Thyroid gland (tissue), 4 donors: ENCODE measurements around the gene FES. TPM values are rescaled to one million over a fixed set of nuclear protein-coding genes. Genes with fewer than 3 reads are reported as not detected.

Experiments
- DNase-seq, 2 donors: peaks; one replicate each; pipeline ENCODE4 v3.0.0-alpha.2; 2019
- H3K27ac ChIP-seq, 3 donors: fragments of 200-600 bp; sonication (generic); 1 replicate in 2 of 3; 2 replicates in 1 of 3; pipeline ENCODE4 v1.5.1; 2016 to 2019; ENCODE audit warnings: mild to moderate bottlenecking in 1 of 3, moderate library complexity in 1 of 3
- H3K27me3 ChIP-seq: fragments of 200-600 bp; sonication (generic); one replicate; pipeline ENCODE4 v1.5.1; 2019
- H3K36me3 ChIP-seq, 2 donors: fragments of 200-600 bp; sonication (generic); one replicate each; pipeline ENCODE4 v1.5.1; 2016 to 2019
- H3K4me1 ChIP-seq, 2 donors: fragments of 200-600 bp; sonication (generic); one replicate each; pipeline ENCODE4 v1.5.1; 2017 to 2019
- H3K4me3 ChIP-seq, 3 donors: fragments of 200-600 bp; sonication (generic); replicated peaks in 1 of 3; 1 replicate in 2 of 3; 2 replicates in 1 of 3; pipeline ENCODE4 v1.5.1; 2016; ENCODE audit warnings: mild to moderate bottlenecking in 1 of 3
- H3K9me3 ChIP-seq: fragments of 200-600 bp; sonication (generic); one replicate; pipeline ENCODE4 v1.5.1; 2017
- POLR2A ChIP-seq, 2 donors: fragments of 450-650 bp; IDR thresholded peaks; one replicate each; pipeline ENCODE4 v1.6.1; 2017; ENCODE audit warnings: antibody characterized with exemption in 2 of 2, mild to moderate bottlenecking in 2 of 2, moderate library complexity in 1 of 2
- WGBS, 2 donors: methylation state at CpG; one replicate each; pipeline ENCODE4 v1.1.5; 2017; 5-methylcytosine and 5-hydroxymethylcytosine counted together
- intact Hi-C: fragments of 100-400 bp; cut with DNase I; formaldehyde crosslinking; loops from one replicate; pipeline ENCODE4 v1.15.1; 2023
- total RNA-seq, 4 donors: library from RNA; depleted of rRNA; stranded (reverse); fragments of >200 nt; gene quantifications; one replicate each; pipeline ENCODE4 v1.2.3, GENCODE V29; 2016
- TF ChIP-seq, protein P1 (sequence below), 6 experiments: fragments of 200-600 bp in 3 of 6; fragments of 450-650 bp in 3 of 6; sonication (generic) in 3 of 6; IDR thresholded peaks; one replicate each; pipeline ENCODE4 v1.5.1; 2016 to 2019; ENCODE audit warnings: antibody characterized with exemption in 6 of 6, mild to moderate bottlenecking in 2 of 6, inconsistent platforms in 1 of 6, moderate library complexity in 1 of 6

Gene FES
- total RNA-seq, 4 donors from 2014 or later = 34.1 to 44.5 (median 36.0) TPM

DNA sequence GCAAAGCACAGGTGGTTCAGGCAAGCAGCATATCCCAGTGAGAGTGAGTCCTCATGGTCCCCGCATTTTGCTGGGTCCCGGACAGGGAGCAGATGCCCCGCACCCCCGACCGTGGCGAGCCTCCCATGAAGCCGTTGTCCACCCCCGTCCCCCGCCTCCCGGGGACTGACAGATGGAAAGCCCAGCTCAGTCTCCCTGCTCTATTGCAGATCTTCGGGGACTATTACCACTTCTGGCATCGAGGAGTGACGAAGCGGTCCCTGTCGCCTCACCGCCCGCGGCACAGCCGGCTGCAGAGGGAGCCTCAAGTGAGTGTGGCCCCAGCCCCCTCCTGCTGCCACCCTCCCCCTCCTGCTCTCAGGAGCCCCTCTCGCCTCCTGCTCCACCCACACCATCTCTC, 8.3 kb upstream of the FES start:
- no peak overlapping the region for H3K27ac ChIP-seq
- WGBS, 2 donors = 95% methylated on average over 11 to 20 of the region's 20 CpGs
- no peaks in the 10 kb centered on the region for H3K27me3 ChIP-seq
- H3K9me3 ChIP-seq = no peaks in the 10 kb centered on the region
- intact Hi-C loops = loop anchor here (5.0 kb wide), 1 partner anchor 179 kb away; no protein-coding TSS in a partner anchor
- peaks cover 24 to 28% of the 10 kb centered on the region in 2 donors for H3K4me1 ChIP-seq
- no peak overlapping the region for H3K4me3 ChIP-seq
- TF ChIP-seq, protein P1, sequence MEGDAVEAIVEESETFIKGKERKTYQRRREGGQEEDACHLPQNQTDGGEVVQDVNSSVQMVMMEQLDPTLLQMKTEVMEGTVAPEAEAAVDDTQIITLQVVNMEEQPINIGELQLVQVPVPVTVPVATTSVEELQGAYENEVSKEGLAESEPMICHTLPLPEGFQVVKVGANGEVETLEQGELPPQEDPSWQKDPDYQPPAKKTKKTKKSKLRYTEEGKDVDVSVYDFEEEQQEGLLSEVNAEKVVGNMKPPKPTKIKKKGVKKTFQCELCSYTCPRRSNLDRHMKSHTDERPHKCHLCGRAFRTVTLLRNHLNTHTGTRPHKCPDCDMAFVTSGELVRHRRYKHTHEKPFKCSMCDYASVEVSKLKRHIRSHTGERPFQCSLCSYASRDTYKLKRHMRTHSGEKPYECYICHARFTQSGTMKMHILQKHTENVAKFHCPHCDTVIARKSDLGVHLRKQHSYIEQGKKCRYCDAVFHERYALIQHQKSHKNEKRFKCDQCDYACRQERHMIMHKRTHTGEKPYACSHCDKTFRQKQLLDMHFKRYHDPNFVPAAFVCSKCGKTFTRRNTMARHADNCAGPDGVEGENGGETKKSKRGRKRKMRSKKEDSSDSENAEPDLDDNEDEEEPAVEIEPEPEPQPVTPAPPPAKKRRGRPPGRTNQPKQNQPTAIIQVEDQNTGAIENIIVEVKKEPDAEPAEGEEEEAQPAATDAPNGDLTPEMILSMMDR (IDR thresholded peaks at IDR 0.05) = no peak
- no peak for TF ChIP-seq POLR2A (IDR thresholded peaks at IDR 0.05)
- no peak for DNase-seq
- peaks cover 51 to 54% of the 10 kb centered on the region in 2 donors for H3K36me3 ChIP-seq

DNA sequence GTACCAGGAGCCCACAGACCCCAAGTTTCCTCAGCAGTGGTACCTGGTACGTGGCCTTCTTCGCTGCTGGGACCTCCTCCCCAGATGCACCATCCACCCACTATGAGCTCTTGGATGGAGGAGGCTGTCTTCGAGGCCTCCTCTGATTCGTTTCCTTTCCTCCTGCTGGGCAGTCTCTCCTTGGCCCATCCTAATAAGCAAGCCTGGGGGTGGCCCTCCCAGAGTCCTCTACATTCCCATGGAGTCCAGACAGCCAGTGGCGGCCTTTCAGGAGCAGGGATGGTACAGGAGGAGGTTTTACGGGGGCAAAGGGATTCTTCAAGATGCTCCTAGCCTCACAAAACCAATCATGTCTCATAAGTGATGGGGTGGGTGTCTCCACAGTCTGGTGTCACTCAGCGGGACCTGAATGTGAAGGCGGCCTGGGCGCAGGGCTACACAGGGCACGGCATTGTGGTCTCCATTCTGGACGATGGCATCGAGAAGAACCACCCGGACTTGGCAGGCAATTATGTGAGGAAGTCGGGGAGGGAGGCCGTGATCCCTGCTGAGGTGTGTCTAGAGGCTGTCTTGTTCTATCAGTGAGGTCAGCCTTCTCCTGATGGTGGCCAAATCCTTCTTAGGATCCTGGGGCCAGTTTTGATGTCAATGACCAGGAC, 7.7 kb upstream of the FES start:
- no peak overlapping the region for H3K4me3 ChIP-seq
- no peak overlapping the region for H3K27ac ChIP-seq
- 93 to 94% methylated on average over 15 of the region's 15 CpGs for WGBS, 2 donors
- peaks cover 24 to 28% of the 10 kb centered on the region in 2 donors for H3K4me1 ChIP-seq
- H3K27me3 ChIP-seq = no peaks in the 10 kb centered on the region
- H3K9me3 ChIP-seq = no peaks in the 10 kb centered on the region
- intact Hi-C loops = loop anchor here (5.0 kb wide), 1 partner anchor 179 kb away; no protein-coding TSS in a partner anchor
- peaks cover 57 to 60% of the 10 kb centered on the region in 2 donors for H3K36me3 ChIP-seq
- DNase-seq = no peak
- TF ChIP-seq, protein P1 (IDR thresholded peaks at IDR 0.05) = no peak

- 95 to 98% methylated on average over 13 to 14 of the region's 14 CpGs for WGBS, 2 donors
- no peak for DNase-seq
- Histone ChIP-seq H3K4me1 (peaks cover 22 to 28% of the 10 kb centered on the region in 2 donors), H3K36me3 (peaks cover 62 to 66% of the 10 kb centered on the region in 2 donors), H3K9me3 (no peaks in the 10 kb centered on the region), H3K4me3 (no peak overlapping the region), H3K27ac (no peak overlapping the region), H3K27me3 (no peaks in the 10 kb centered on the region)
- intact Hi-C loops = loop anchor here (5.0 kb wide), 1 partner anchor 180 kb away; no protein-coding TSS in a partner anchor
- TF ChIP-seq, protein P1 (IDR thresholded peaks at IDR 0.05) = no peak
These were observed 7.0 kb upstream of the FES start for GRCh38 chr15:90877315-90877714.

DNA sequence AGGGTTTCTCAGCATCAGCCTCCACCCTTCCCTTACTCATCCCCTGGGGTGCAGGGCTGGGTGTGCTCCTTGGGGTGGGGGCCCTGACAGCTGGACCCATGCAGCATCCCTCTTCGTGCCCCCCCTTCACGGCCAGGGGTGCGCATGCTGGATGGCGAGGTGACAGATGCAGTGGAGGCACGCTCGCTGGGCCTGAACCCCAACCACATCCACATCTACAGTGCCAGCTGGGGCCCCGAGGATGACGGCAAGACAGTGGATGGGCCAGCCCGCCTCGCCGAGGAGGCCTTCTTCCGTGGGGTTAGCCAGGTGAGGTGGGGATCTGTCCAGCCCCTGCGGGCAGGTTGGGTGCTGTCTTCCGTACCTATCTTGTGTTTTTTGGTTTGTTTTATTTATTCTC, 6.3 kb upstream of the FES start:
- Histone ChIP-seq H3K27me3 (no peaks in the 10 kb centered on the region), H3K4me3 (no peak overlapping the region), H3K36me3 (peaks cover 62 to 66% of the 10 kb centered on the region in 2 donors), H3K9me3 (no peaks in the 10 kb centered on the region), H3K27ac (no peak overlapping the region), H3K4me1 (peaks cover 15 to 25% of the 10 kb centered on the region in 2 donors)
- TF ChIP-seq, protein P1 (IDR thresholded peaks at IDR 0.05) = no peak
- TF ChIP-seq POLR2A (IDR thresholded peaks at IDR 0.05) = no peak
- no peak for DNase-seq
- 93 to 95% methylated on average over 13 of the region's 14 CpGs for WGBS, 2 donors
- intact Hi-C loops = loop anchor here (5.0 kb wide), 1 partner anchor 181 kb away; no protein-coding TSS in a partner anchor

DNA sequence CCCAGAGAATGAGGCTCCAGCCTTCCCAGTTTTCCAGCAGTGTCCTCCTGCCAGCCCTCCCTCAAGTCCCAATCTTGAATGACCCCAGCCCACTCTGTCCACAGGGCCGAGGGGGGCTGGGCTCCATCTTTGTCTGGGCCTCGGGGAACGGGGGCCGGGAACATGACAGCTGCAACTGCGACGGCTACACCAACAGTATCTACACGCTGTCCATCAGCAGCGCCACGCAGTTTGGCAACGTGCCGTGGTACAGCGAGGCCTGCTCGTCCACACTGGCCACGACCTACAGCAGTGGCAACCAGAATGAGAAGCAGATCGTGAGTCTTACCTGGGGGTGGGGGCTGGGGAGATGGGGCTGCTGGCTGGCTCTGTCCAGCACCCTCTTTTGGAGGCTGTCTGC, 5.6 kb upstream of the FES start:
- intact Hi-C loops = loop anchor here (5.0 kb wide), 1 partner anchor 181 kb away; no protein-coding TSS in a partner anchor
- WGBS, 2 donors = 95 to 99% methylated on average over 13 to 14 of the region's 15 CpGs
- Histone ChIP-seq H3K36me3 (peaks cover 62 to 66% of the 10 kb centered on the region in 2 donors), H3K27me3 (no peaks in the 10 kb centered on the region), H3K27ac (no peak overlapping the region), H3K4me3 (no peak overlapping the region), H3K9me3 (no peaks in the 10 kb centered on the region), H3K4me1 (peaks cover 13 to 25% of the 10 kb centered on the region in 2 donors)
- TF ChIP-seq, protein P1 (IDR thresholded peaks at IDR 0.05) = no peak
- TF ChIP-seq POLR2A (IDR thresholded peaks at IDR 0.05) = no peak
- no peak for DNase-seq
